CD4-positive, alpha-beta T cell treated with Interferon alpha-2 for 1 hour (primary cell): ENCODE measurements around the gene FOXP1.
"Not testable (repeated sequence)": the region's sequence is repeated elsewhere in the genome, so short reads cannot be mapped to it uniquely, and the experiment has no call there.

Experiments used
- DNase-seq, 2 donors: peaks; one replicate each; pipeline ENCODE4 v3.0.0-alpha.2; 2020 to 2022

FOXP1 gene

DNA sequence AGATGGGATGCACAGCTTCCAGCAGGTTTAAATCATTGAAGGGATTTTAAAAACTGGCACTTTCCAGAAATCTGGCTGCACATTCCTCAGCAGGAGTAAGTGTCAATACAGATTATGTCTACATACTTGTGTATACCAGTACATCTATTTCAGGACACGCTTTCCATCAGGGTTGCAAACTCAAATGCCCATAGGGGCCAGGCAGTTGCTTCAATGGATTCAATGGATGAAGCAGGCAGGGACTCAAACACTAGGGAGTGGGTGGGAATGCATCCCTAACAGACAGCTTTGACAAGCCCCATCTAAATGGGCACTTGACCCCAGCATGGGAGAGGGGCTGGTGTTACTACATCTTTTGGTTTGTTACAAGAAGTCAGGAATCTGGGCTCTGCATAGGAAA, 136.8 kb downstream of the FOXP1 start:
- DNase-seq = no peak

- no peak for DNase-seq
Observed at GRCh38 chr3:71446260-71446659, 137.3 kb downstream of the FOXP1 start.

DNA sequence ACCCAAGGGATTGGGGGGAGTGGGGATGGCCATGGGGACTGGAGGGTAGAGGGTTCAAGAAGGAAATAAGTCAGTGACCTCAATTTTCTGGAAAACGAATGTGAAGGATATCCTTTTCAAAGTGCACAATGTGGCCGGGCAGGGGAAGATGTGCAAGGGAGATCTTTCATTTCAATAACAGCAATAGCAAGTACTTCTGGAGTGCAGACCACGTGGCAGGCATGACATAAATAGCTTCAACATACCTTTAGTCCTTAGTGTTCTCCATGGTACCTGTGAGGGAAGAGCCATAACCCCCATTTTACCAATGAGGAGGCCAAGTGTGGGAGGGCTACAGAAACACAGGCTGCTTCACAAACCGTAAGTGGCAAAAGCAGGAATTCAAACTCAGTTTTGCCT, 138.7 kb downstream of the FOXP1 start:
- no peak for DNase-seq

DNA sequence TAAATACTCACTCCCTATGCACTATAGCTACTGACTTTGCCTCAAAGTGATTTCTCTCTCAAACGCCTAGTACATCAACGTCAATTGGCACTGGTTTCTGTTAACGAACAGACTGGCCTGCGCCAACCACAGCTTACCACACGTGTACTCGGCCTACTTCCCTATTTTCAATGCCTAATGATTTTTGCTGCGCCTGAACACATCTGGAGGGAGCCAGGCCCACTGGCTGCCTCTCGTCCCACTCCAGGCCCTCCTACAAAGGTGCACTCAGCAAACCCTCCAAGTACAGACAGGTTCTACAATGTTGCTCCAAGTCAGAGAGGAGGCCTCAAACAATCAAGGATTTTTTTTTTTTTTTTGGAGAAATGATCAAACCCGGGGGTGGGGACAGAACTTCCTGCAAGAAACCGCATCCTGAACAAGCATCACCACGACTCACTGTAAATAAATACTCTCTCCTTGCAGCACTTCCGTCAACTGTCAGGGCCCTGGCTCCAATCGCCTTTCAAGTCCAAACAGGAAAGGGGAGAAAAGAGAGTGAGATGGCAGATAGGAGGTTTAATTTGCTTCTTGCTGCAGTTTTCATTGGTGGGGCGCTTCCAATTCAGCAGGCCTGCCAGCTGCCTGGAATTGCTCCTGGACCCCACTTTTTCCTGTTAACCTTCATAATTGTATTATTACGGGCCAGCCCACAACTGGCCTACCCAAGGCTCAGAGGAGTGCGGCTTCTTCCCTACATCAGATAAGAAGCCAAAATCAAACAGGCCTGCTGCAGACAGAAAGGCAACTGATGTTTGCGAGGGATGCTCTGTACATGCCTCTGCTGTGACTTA, 139.3 kb downstream of the FOXP1 start:
- peak; percentile 78 to 85 for DNase-seq

GRCh38 chr3:71443332-71443731, 140.2 kb downstream of the FOXP1 start:
- DNase-seq = no peak

- DNase-seq = no peak
Observed at GRCh38 chr3:71442652-71443042, 140.9 kb downstream of the FOXP1 start.

- no peak for DNase-seq
Observed at GRCh38 chr3:71441925-71442651, 141.4 kb downstream of the FOXP1 start.

GRCh38 chr3:71441217-71441924, 142.2 kb downstream of the FOXP1 start:
- no peak for DNase-seq

- no peak for DNase-seq
Observed at GRCh38 chr3:71438904-71439303, 144.6 kb downstream of the FOXP1 start.

GRCh38 chr3:71438071-71438685, 145.3 kb downstream of the FOXP1 start:
- DNase-seq = no peak

- no peak for DNase-seq
Observed at GRCh38 chr3:71436337-71436736, 147.2 kb downstream of the FOXP1 start.

GRCh38 chr3:71435836-71436235, 147.7 kb downstream of the FOXP1 start:
- not testable (repeated sequence) for DNase-seq

DNA sequence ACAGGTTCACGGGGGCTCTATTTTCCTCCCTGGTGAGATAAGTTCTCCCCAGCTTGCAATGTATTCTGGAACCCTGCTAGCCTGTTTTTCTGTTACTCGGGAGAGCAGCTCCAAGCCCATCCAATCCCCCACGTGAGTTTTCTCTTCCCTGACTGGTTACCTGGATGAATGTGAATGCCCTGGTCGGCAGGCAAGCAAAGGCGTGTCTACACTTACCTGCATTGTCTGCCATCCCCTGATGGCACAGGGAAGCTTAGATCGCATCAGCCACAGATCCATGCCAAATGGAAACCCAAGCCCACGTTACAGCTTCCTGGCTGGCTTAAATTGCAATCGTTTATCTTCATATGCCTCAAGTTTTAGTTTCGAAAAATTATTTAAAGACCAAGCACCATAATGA, 149.9 kb downstream of the FOXP1 start:
- no peak for DNase-seq

DNA sequence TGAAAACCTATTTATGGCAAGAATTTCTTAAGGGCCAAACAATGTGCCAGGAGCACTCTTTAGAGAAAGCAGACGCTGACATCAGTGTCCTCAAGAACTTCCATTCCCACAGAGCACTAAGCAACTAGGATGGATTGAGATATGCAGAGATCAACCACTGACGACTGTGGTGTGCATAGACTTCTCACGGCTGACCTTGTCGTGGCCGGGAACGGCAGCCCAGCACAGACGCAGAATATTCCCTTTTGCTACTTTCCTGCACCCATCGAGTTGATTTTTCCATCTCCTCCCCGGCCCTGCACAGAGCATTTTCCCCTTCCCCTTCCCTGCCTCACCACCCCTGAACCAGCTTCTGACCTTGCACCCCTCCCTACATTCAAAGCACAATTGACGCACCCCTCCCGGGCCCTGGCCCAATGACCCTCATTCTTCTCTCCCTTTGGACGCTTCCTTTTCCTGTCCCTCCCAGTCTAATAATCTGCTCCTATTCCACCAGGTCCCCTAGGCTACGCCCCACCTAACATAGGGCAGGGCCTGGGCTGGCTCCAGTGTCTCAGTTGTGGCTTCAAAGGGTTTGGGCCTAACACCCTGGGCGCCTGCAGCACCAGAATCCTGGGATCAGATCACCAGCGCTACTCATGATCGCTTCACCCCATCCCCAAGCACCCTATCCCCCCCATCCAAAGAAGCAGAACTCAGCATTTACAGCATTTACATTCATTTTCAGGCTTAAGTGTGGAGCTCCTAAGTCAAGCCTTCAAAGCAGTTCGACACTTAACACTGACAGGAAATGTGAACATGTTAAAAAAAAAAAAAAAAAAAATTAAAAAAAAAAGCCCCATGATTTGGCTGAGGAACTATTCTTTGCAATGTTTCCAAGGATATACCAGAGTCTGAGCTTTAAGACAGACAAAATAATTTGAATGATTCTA, 151.2 kb downstream of the FOXP1 start:
- DNase-seq = peak in 1 of 2 donors; percentile 51

DNA sequence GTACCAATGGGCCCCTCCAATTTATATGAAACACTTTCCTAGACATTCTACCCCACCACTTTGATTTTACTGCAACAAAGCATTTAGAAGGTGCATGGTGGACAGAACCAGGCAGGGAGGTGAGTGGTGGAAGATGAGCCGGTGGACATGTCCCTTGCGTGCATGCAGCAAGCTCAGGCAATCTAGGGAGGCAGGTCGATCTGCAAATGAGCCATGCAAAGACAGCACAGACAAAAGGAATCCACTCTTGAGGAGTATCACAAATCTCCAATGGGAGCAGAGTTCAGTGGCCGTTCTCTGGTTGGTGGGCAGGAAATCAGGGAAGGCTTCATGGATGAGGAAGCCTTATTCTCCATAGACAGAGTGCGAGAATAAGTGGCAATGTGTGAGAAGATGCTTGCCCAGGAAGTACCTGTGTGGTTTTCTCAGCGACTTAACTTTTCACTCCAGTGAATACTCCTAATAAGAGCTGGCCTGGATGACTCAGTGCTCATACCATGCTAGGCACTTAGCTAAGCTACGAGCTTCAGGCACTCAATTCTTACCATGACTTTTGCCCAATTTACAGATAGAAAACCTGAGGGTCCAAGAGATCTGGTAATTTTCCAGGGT, 152.5 kb downstream of the FOXP1 start:
- DNase-seq = no peak

DNA sequence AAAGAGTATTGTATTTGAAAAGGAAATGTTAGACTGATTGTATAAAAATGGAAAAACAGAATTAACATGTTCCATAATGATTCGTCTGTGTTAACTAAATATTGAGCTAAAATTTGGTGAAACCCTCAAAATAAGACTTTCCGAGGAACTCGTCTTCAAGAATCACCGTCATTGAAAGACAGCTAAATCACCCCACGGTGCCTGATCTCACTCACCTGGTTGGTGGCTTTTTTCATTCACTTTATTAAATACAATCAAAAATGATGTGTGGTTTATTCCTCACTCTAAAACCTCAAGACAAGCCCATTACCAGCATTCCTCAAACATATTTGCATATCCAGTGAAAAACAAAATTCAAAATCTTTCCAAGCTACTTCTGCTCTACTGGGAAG, 153.9 kb downstream of the FOXP1 start:
- DNase-seq = no peak

DNA sequence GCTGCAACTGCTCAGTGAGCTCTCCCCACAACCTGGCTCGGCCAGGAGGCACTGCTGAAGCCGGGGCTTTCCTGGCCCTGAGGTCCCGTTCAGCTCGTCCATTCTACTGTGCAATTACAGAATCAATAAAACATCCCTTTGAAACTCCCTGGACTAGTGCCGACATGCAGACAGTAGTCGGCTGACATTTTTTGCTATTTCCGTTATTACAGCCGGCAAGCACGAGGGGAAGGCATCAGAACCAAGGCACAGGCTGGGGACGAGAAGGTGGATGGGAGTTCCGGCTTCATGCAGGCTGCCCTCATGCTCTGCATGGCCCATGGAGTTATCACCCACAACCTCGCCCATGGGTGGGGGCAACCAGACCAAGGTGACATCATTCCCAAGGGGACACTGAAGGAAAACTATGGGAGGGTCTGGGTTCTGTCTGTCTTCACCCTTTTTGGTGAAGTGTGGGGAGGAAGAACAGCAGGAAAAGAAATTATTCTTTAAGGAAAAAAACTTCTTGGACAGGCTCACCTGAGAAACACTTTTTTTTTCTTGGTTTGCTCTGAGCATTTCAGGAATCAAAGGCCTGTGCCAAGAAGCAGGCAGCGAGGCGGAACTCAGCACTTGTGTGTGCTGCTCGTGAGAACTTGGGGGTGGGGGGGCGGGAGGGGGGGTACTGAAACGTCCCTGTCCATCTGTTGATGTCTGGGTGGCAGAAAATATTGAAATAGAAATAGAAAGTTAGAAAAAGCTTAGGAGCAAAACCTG, 154.5 kb downstream of the FOXP1 start:
- no peak for DNase-seq

DNA sequence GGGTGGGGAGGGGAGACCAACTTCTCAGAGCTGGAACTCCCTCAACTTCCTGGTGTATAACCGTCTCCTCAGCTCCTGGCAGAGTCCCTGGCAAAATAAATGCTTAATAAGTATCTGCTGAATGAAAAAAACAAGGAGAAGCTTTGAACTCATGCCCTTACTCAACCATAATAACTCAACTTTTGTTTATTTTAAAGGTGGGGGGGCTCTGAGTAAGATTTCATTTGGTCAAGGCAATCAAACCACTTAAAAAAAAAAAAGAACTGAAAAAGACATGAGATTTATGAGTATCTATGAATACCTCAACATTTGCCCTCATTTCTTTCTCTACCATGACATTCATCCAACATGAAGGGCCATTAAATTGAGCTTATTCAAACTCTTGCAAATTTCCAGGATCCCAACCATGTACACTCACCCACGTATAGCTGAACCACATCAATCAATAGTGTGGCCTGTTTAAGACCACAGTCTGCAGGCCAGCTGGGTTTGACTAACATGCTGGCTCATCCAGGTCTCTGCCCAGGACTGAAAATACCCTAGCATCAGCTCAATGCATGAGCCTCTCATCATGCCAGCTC, 157.9 kb downstream of the FOXP1 start:
- DNase-seq = no peak

GRCh38 chr3:71423151-71423906, 160.2 kb downstream of the FOXP1 start:
- no peak for DNase-seq
